HL-60/S4 treated with phorbol 12-myristate 13-acetate at 8.2 ng/mL for 4 days and 3 days (cell line): ENCODE results near the gene NOL4L.

Experiments used
- in situ Hi-C: fragments of 300-500 bp; cut with MboI; formaldehyde crosslinking; loops from 2 replicates; pipeline ENCODE4 v1.15.0; 2022; ENCODE audit warnings: low sequenced_read_pairs

The NOL4L gene

GRCh38 chr20:32614303-32614702, 29.2 kb upstream of the NOL4L start:
- in situ Hi-C loops, result no loop called here

GRCh38 chr20:32613192-32614053, 28.3 kb upstream of the NOL4L start:
- in situ Hi-C loops, result no loop called here

GRCh38 chr20:32612351-32613191, 27.4 kb upstream of the NOL4L start:
- in situ Hi-C loops, result no loop called here

GRCh38 chr20:32611868-32612267, 26.7 kb upstream of the NOL4L start:
- in situ Hi-C loops, result no loop called here

GRCh38 chr20:32611286-32611685, 26.2 kb upstream of the NOL4L start:
- in situ Hi-C loops, result no loop called here

GRCh38 chr20:32610472-32611218, 25.5 kb upstream of the NOL4L start:
- in situ Hi-C loops, result no loop called here

- in situ Hi-C loops, result no loop called here
Measured at GRCh38 chr20:32609993-32610392, 24.9 kb upstream of the NOL4L start.

- in situ Hi-C loops, result no loop called here
Measured at GRCh38 chr20:32609111-32609773, 24.1 kb upstream of the NOL4L start.

GRCh38 chr20:32608664-32609015, 23.5 kb upstream of the NOL4L start:
- in situ Hi-C loops, result no loop called here

- in situ Hi-C loops, result no loop called here
Measured at GRCh38 chr20:32607727-32608663, 22.9 kb upstream of the NOL4L start.

- in situ Hi-C loops, result no loop called here
Measured at GRCh38 chr20:32607324-32607723, 22.2 kb upstream of the NOL4L start.

- in situ Hi-C loops, result no loop called here
Measured at GRCh38 chr20:32606790-32607189, 21.7 kb upstream of the NOL4L start.

GRCh38 chr20:32606107-32606506, 21.0 kb upstream of the NOL4L start:
- in situ Hi-C loops, result no loop called here

- in situ Hi-C loops, result no loop called here
Measured at GRCh38 chr20:32605167-32605656, 20.1 kb upstream of the NOL4L start.

GRCh38 chr20:32603046-32603726, 18.1 kb upstream of the NOL4L start:
- in situ Hi-C loops, result no loop called here

- in situ Hi-C loops, result no loop called here
Measured at GRCh38 chr20:32602273-32602672, 17.1 kb upstream of the NOL4L start.

- in situ Hi-C loops, result no loop called here
Measured at GRCh38 chr20:32600681-32601237, 15.6 kb upstream of the NOL4L start.

- in situ Hi-C loops, result no loop called here
Measured at GRCh38 chr20:32599783-32600340, 14.7 kb upstream of the NOL4L start.
